Stimulated activated CD4-positive, alpha-beta T cell treated with anti-CD3 and anti-CD28 coated beads, Interleukin-4, amount 100 ng/mL, for 48 hours (primary cell): Measurements from ENCODE around the gene HS1BP3.

ENCODE experiments used
- DNase-seq, 2 donors: peaks; one replicate each; pipeline ENCODE4 v3.0.0-alpha.2; 2020; ENCODE audit warnings: low read depth in 2 of 2

HS1BP3 gene

GRCh38 chr2:20674974-20675679 lies 24.2 kb upstream of the HS1BP3 start:
- DNase-seq, result no peak

GRCh38 chr2:20674309-20674965 lies 23.5 kb upstream of the HS1BP3 start:
- no peak for DNase-seq

GRCh38 chr2:20673686-20674308 lies 22.9 kb upstream of the HS1BP3 start:
- no peak for DNase-seq

- DNase-seq, result no peak
Observed at GRCh38 chr2:20672201-20672951, 21.5 kb upstream of the HS1BP3 start.

- DNase-seq, result no peak
Observed at GRCh38 chr2:20671736-20672080, 20.8 kb upstream of the HS1BP3 start.

- no peak for DNase-seq
Observed at GRCh38 chr2:20671036-20671735, 20.3 kb upstream of the HS1BP3 start.

- DNase-seq, result no peak
Observed at GRCh38 chr2:20670315-20671035, 19.6 kb upstream of the HS1BP3 start.

- no peak for DNase-seq
Observed at GRCh38 chr2:20669562-20670314, 18.8 kb upstream of the HS1BP3 start.

- DNase-seq, result no peak
Observed at GRCh38 chr2:20668871-20669475, 18.1 kb upstream of the HS1BP3 start.

GRCh38 chr2:20668451-20668850 lies 17.6 kb upstream of the HS1BP3 start:
- DNase-seq, result no peak

- DNase-seq, result no peak
Observed at GRCh38 chr2:20667531-20668401, 16.9 kb upstream of the HS1BP3 start.

GRCh38 chr2:20667151-20667530 lies 16.2 kb upstream of the HS1BP3 start:
- no peak for DNase-seq

- DNase-seq, result no peak
Observed at GRCh38 chr2:20666304-20667150, 15.6 kb upstream of the HS1BP3 start, which contains the start of gene GDF7. Gene GDF7 (plus strand): TSS chr2:20667144. CDS start chr2:20667240, 96 bp downstream.

- no peak for DNase-seq
Observed at GRCh38 chr2:20666005-20666303, 15.1 kb upstream of the HS1BP3 start.

- no peak for DNase-seq
Observed at GRCh38 chr2:20665243-20666004, 14.5 kb upstream of the HS1BP3 start.

GRCh38 chr2:20664431-20665242 lies 13.7 kb upstream of the HS1BP3 start:
- no peak for DNase-seq

- no peak for DNase-seq
Observed at GRCh38 chr2:20664071-20664390, 13.1 kb upstream of the HS1BP3 start.
